Nephron (organoid): ENCODE measurements around the gene NAA80.

Source experiments
- H3K27ac Mint-ChIP-seq, 3 experiments: 2 replicates each; pipeline ENCODE4 v1.8.0; 2020; ENCODE audit warnings: mixed read lengths in 3 of 3, mild to moderate bottlenecking in 2 of 3, moderate library complexity in 1 of 3
- H3K27me3 Mint-ChIP-seq: 2 replicates; pipeline ENCODE4 v1.8.0; 2021; ENCODE audit warnings: low read depth, mild to moderate bottlenecking, moderate library complexity, mixed read lengths
- H3K36me3 Mint-ChIP-seq: 2 replicates; pipeline ENCODE4 v1.8.0; 2020; ENCODE audit warnings: low read depth, mixed read lengths
- H3K4me1 Mint-ChIP-seq: 2 replicates; pipeline ENCODE4 v1.8.0; 2020; ENCODE audit warnings: mixed read lengths
- H3K4me3 Mint-ChIP-seq, 3 experiments: 2 replicates each; pipeline ENCODE4 v1.8.0; 2020; ENCODE audit warnings: mild to moderate bottlenecking in 3 of 3, mixed read lengths in 3 of 3, moderate library complexity in 2 of 3
- H3K9me3 Mint-ChIP-seq: 2 replicates; pipeline ENCODE4 v1.8.0; 2020; ENCODE audit warnings: mixed read lengths
- TF ChIP-seq, protein P1 (sequence below), 3 experiments: fragments of 200-600 bp; sonication (generic); IDR thresholded peaks; one replicate each; pipeline ENCODE4 v1.5.0; 2021; ENCODE audit warnings: antibody characterized with exemption in 3 of 3; ENCODE audit not compliant: unreplicated experiment in 3 of 3

NAA80 gene

DNA sequence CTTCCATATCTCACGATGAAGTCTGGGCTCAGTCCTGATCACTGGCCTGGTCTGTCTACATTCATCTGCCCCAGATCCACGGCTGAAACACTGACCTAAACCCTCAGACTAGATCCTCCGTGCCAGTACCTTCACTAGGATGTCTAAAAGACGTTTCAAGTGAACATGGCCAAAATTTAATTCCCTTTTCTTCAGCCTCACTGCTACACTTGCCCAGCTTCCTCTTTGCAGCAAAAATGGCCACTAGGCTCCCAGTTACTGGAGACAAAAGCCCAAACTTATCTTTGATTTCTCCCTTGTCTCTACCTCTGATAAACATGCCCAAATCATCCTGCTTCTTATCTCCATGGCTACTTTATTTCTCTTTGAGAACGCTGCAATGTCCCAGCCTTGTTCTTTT lies 39.8 kb upstream of the NAA80 start:
- Mint-ChIP-seq H3K27ac (peak overlapping the region; percentile 86 to 97 (median 96)), H3K27me3 (peaks cover 47% of the 10 kb centered on the region), H3K4me3 (peak overlapping the region; percentile 89 to 95 (median 94)), H3K4me1 (peaks cover 41% of the 10 kb centered on the region), H3K9me3 (no peaks in the 10 kb centered on the region), H3K36me3 (no peaks in the 10 kb centered on the region)
- TF ChIP-seq, protein P1, sequence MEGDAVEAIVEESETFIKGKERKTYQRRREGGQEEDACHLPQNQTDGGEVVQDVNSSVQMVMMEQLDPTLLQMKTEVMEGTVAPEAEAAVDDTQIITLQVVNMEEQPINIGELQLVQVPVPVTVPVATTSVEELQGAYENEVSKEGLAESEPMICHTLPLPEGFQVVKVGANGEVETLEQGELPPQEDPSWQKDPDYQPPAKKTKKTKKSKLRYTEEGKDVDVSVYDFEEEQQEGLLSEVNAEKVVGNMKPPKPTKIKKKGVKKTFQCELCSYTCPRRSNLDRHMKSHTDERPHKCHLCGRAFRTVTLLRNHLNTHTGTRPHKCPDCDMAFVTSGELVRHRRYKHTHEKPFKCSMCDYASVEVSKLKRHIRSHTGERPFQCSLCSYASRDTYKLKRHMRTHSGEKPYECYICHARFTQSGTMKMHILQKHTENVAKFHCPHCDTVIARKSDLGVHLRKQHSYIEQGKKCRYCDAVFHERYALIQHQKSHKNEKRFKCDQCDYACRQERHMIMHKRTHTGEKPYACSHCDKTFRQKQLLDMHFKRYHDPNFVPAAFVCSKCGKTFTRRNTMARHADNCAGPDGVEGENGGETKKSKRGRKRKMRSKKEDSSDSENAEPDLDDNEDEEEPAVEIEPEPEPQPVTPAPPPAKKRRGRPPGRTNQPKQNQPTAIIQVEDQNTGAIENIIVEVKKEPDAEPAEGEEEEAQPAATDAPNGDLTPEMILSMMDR (IDR thresholded peaks at IDR 0.05; ENCODE audit: unreplicated experiment in 3 of 3) = no peak

GRCh38 chr3:50337175-50337861 lies 38.1 kb upstream of the NAA80 start:
- TF ChIP-seq, protein P1 (IDR thresholded peaks at IDR 0.05; ENCODE audit: unreplicated experiment in 3 of 3) = no peak
- Mint-ChIP-seq H3K36me3 (no peaks in the 10 kb centered on the region), H3K9me3 (no peaks in the 10 kb centered on the region), H3K4me3 (peak overlapping the region; percentile 89 to 95 (median 94)), H3K27me3 (peaks cover 35% of the 10 kb centered on the region), H3K4me1 (peaks cover 44% of the 10 kb centered on the region), H3K27ac (peak overlapping the region; percentile 86 to 97 (median 96))

- peak overlapping the region; percentile 89 to 95 (median 94) for H3K4me3 Mint-ChIP-seq
- H3K36me3 Mint-ChIP-seq = no peaks in the 10 kb centered on the region
- H3K27me3 Mint-ChIP-seq = peaks cover 28% of the 10 kb centered on the region
- peaks cover 44% of the 10 kb centered on the region for H3K4me1 Mint-ChIP-seq
- peak overlapping the region; percentile 86 to 96 (median 90) for H3K27ac Mint-ChIP-seq
- H3K9me3 Mint-ChIP-seq = no peaks in the 10 kb centered on the region
- TF ChIP-seq, protein P1 (IDR thresholded peaks at IDR 0.05; ENCODE audit: unreplicated experiment in 3 of 3) = no peak
Observed at GRCh38 chr3:50336452-50337174, 37.4 kb upstream of the NAA80 start.

GRCh38 chr3:50334339-50335075 lies 35.3 kb upstream of the NAA80 start:
- Mint-ChIP-seq H3K9me3 (no peaks in the 10 kb centered on the region), H3K4me1 (peaks cover 38% of the 10 kb centered on the region), H3K4me3 (peak overlapping the region; percentile 67 to 80 (median 74)), H3K36me3 (peaks cover 10% of the 10 kb centered on the region), H3K27me3 (peaks cover 8% of the 10 kb centered on the region), H3K27ac (peak overlapping the region in 1 of 3 experiments; percentile 39)
- TF ChIP-seq, protein P1 (IDR thresholded peaks at IDR 0.05; ENCODE audit: unreplicated experiment in 3 of 3) = no peak

DNA sequence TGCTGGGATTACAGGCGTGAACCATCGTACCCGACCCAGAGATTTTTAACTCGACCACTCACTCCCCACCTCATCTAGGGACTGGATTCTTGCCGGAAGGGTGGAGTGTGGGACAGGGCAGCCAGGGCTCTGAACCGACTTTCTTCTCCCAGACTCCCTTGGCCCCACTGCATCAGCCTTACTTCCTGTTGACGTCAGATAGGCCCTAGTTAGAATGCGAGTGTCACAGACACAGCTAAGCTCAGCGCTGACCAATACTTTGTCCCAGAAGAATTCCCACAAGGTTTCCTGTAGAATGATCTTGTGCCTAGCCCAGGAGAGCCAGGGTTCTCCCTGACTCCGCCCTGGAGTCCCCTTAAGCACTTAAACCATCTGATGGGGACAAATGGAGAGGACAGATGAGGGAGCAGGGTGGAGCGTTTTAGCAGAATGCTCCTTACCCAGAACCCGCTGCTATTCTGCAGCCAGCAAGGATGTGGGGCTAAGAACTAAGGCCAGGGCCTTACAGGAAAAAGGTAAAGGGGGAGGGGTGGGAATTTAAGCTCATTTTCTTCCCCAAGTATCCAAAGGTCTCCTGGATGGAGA lies 34.6 kb upstream of the NAA80 start:
- H3K36me3 Mint-ChIP-seq = peaks cover 10% of the 10 kb centered on the region
- H3K9me3 Mint-ChIP-seq = no peaks in the 10 kb centered on the region
- peaks cover 33% of the 10 kb centered on the region for H3K4me1 Mint-ChIP-seq
- TF ChIP-seq, protein P1 (IDR thresholded peaks at IDR 0.05; ENCODE audit: unreplicated experiment in 3 of 3) = no peak
- H3K27me3 Mint-ChIP-seq = peaks cover 4% of the 10 kb centered on the region
- H3K27ac Mint-ChIP-seq = peak overlapping the region in 2 of 3 experiments; percentile 19 to 39
- H3K4me3 Mint-ChIP-seq = peak overlapping the region; percentile 67 to 80 (median 74)
